MG63 (cell line): ENCODE results near the gene MICALL1. TPM values are rescaled to one million over a fixed set of nuclear protein-coding genes. Genes with fewer than 3 reads are reported as not detected.

Source experiments
- DNase-seq: peaks from one replicate; pipeline ENCODE4 v3.0.0-alpha.2; 2020
- H3K27me3 ChIP-seq: fragments of 250-450 bp; sonication (Bioruptor Pico); 2 replicates; pipeline ENCODE4 v1.5.1; 2020; ENCODE audit warnings: mild to moderate bottlenecking, moderate library complexity
- H3K36me3 ChIP-seq: fragments of 250-450 bp; sonication (Bioruptor Pico); 2 replicates; pipeline ENCODE4 v1.5.1; 2020; ENCODE audit warnings: mild to moderate bottlenecking, moderate library complexity
- H3K4me3 ChIP-seq: fragments of 250-450 bp; sonication (Bioruptor Pico); 2 replicates; pipeline ENCODE4 v1.5.1; 2020; ENCODE audit warnings: mild to moderate bottlenecking, moderate library complexity
- H3K9me3 ChIP-seq: fragments of 250-450 bp; sonication (Bioruptor Pico); 2 replicates; pipeline ENCODE4 v1.5.1; 2020; ENCODE audit warnings: mild to moderate bottlenecking, moderate library complexity
- total RNA-seq: library from RNA; depleted of rRNA; stranded (reverse); fragments of >200 nt; shearing (Covaris generic); gene quantifications from 2 replicates; pipeline ENCODE4 v1.2.3, GENCODE V29; 2014; ENCODE audit warnings: low replicate concordance

The MICALL1 gene
- total RNA-seq, 1 experiment from 2014 or later, result 25.3 TPM

DNA sequence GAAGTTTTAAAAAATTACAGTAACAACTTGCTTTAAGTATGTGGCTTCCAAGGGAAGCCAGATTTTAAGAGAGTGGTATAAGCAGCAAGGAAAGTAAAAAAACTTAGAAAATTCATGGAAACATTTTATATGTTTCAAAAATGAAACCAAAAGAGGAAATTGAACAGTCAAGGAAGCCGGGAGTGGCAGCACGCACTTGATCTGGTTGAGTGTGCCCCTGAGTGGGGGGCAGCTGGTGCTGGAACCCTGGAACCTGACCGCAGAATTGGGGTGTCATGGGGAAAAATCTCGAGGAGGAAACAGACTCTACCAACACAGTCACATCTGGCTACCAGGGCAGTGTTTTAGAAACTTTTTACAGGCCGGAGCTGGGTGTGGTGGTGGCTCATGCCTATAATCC is 14.0 kb downstream of the MICALL1 start:
- Histone ChIP-seq H3K27me3 (no peaks in the 10 kb centered on the region), H3K36me3 (peaks cover 41% of the 10 kb centered on the region), H3K9me3 (no peaks in the 10 kb centered on the region), H3K4me3 (no peak overlapping the region)
- no peak for DNase-seq

DNA sequence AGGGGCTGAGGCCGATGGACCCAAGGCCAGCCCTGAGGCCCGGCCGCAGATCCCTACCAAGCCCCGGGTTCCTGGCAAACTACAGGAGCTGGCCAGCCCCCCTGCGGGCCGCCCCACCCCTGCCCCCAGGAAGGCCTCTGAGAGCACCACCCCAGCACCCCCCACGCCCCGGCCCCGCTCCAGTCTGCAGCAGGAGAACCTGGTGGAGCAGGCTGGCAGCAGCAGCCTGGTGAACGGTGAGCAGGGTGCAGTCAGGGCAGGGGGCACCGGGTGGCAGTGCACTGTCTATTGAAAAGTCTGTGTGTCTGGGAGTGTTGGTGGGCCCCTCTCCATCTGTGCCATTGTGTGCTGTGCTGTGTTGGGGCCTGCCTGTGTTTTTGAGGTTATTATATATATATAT is 16.1 kb downstream of the MICALL1 start:
- Histone ChIP-seq H3K36me3 (peaks cover 41% of the 10 kb centered on the region), H3K4me3 (no peak overlapping the region), H3K9me3 (no peaks in the 10 kb centered on the region), H3K27me3 (no peaks in the 10 kb centered on the region)
- no peak for DNase-seq

DNA sequence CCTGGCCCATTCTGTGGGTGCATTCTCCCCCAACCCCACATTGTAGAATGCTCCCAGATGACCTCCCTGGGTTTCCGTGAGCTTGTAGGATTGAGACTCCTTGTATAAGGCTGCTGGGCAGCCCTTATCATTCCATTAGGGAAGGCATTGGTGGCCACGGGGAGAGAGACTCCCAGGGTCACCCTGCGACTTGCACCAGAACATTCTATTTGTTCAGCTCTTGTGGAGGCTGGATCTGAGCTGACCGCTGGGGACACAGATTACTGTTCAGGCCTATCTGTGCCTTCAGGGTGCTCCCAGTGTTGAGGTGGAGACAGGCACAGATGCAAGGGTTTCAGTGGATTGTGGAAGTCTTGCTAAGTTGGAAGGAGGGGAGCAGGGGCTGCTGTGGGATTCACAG is 17.8 kb downstream of the MICALL1 start:
- Histone ChIP-seq H3K4me3 (no peak overlapping the region), H3K27me3 (no peaks in the 10 kb centered on the region), H3K9me3 (no peaks in the 10 kb centered on the region), H3K36me3 (peaks cover 33% of the 10 kb centered on the region)
- no peak for DNase-seq

DNA sequence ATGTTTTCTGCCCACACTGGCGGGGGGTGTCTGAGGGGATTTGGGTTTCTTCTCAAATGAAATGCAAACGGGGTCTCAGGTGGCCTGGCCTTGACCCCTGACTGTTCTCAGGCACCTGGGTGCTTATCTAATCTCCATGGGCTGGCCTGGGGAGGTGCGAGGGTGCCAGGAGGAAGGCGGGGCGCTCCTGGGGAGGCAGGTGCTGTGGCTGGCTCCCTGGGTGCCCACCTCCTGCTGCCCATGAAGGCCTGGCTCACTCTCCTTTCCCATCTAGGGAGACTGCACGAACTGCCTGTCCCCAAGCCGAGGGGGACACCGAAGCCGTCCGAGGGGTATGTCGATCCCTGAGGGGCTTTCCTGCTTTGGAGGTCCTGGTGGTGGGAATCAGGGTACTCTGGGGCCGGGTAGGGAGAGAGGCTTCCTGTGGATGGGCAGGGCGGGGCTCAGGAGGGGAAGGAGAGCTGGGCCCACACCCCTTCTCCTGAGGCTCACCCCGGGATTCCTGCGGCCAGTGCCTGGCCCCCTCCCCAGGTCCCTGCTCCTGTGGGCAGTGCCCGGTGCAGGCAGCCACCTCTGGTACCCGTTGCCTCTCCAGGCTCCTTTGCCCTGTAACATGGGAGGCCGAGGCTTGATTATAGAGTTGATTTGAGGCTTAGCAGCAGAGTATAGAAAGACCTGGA is 18.4 kb downstream of the MICALL1 start:
- no peak for DNase-seq
- no peaks in the 10 kb centered on the region for H3K9me3 ChIP-seq
- peaks cover 32% of the 10 kb centered on the region for H3K36me3 ChIP-seq
- no peak overlapping the region for H3K4me3 ChIP-seq
- no peaks in the 10 kb centered on the region for H3K27me3 ChIP-seq

DNA sequence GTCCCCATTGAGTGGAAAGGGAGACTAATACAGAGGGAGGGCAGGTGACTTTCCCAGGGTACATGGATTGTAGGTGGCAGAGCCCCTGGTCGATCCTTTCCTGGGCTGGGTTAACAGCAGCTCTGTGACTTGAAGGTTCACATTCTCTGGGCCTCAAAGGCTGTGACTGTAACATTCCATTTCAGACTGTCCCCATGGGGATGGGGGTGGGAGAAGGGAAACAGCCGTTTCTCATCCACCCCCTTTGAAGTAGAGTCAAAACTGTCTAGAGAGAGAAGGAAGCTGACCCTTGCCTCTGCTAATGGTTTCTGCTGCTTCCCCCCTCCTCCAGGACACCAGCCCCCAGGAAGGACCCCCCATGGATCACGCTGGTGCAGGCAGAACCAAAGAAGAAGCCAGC is 19.2 kb downstream of the MICALL1 start:
- Histone ChIP-seq H3K36me3 (peaks cover 33% of the 10 kb centered on the region), H3K9me3 (no peaks in the 10 kb centered on the region), H3K4me3 (no peak overlapping the region), H3K27me3 (no peaks in the 10 kb centered on the region)
- no peak for DNase-seq

DNA sequence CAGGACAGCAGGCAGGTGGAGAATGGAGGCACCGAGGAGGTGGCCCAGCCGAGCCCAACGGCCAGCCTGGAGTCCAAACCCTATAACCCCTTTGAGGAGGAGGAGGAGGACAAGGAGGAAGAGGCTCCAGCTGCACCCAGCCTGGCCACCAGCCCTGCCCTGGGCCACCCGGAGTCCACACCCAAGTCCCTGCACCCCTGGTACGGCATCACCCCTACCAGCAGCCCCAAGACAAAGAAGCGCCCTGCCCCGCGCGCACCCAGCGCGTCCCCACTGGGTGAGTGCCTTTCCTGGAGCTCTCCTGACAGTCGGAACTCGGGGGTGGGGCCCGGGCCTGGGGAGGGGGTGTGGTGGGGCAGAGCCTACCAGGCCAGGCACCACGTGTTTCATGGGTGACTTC is 19.7 kb downstream of the MICALL1 start:
- H3K27me3 ChIP-seq, result no peaks in the 10 kb centered on the region
- no peak for DNase-seq
- no peaks in the 10 kb centered on the region for H3K9me3 ChIP-seq
- H3K4me3 ChIP-seq, result no peak overlapping the region
- peaks cover 34% of the 10 kb centered on the region for H3K36me3 ChIP-seq

DNA sequence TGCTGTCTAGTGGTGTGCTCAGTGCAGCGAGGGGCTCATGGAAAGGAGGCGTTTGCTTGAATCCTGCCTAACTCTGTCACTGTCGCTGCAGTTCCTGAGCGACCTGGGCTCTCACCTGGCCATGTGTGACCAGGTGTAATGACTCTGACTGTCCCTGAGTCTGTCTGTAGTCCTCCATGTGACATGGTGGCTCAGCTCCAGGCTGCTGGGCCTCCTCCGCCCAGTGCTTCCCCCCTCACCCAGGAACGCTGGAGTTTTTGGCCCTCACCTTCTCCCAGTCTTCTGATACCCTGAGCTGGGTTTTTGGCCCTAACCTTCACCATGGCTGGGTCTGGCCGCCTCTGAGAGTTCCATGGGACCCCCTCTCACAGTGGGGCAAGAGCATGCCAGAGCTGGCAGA is 20.3 kb downstream of the MICALL1 start:
- no peaks in the 10 kb centered on the region for H3K9me3 ChIP-seq

DNA sequence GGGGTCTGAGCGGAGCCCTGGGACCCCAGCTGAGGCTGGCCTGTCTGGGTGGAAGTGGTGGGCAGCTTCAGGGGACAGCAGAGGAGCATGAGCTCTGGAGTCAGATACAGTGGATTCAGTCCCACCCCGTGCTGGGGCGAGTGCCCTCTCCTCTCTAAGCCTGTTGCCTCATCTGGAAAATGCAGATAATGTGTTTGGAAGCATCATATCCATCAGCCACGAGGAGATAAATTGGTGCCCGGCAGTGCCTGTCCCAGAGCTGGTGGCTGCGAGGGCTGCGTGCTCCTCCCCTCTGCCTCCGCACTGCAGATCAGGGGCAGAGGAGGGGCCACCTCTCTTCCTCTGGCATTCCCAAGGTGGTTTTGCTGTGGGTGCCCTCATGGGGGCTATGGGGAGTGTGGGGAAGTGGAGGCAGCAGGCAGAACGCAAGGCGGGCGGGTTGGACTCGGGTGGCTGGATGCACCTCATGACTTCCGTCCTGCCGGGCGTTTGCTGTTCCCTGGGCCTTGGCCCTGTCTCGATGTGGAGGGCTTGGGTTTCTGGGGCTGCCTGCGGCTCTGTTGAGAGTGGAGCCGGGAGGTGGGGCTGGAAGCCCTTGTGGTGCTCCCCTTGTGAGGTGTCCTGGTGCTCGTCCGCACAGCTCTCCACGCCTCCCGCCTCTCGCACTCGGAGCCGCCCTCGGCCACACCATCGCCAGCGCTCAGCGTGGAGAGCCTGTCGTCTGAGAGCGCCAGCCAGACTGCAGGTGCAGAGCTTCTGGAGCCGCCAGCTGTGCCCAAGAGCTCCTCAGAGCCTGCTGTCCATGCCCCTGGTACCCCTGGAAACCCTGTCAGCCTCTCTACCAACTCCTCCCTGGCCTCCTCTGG is 20.9 kb downstream of the MICALL1 start:
- no peak for DNase-seq
- Histone ChIP-seq H3K36me3 (peaks cover 37% of the 10 kb centered on the region), H3K4me3 (no peak overlapping the region), H3K9me3 (no peaks in the 10 kb centered on the region), H3K27me3 (no peaks in the 10 kb centered on the region)

More for the DNA sequence above, 20.3 kb downstream of the MICALL1 start:
- Histone ChIP-seq H3K27me3 (no peaks in the 10 kb centered on the region), H3K4me3 (no peak overlapping the region), H3K36me3 (peaks cover 31% of the 10 kb centered on the region)
- DNase-seq, result no peak

DNA sequence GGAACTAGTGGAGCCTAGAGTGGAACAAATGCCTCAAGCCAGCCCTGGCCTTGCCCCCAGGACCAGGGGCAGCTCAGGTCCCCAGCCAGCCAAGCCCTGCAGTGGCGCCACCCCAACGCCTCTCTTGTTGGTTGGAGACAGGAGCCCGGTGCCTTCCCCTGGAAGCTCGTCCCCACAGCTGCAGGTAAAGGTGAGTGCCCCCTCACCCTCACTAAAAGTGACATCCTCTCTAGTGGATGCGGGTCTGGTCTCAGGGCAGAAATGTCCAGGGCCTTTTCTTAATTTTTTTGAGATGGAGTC is 21.5 kb downstream of the MICALL1 start:
- peaks cover 40% of the 10 kb centered on the region for H3K36me3 ChIP-seq
- no peaks in the 10 kb centered on the region for H3K27me3 ChIP-seq
- no peaks in the 10 kb centered on the region for H3K9me3 ChIP-seq
- DNase-seq, result no peak
- H3K4me3 ChIP-seq, result no peak overlapping the region

DNA sequence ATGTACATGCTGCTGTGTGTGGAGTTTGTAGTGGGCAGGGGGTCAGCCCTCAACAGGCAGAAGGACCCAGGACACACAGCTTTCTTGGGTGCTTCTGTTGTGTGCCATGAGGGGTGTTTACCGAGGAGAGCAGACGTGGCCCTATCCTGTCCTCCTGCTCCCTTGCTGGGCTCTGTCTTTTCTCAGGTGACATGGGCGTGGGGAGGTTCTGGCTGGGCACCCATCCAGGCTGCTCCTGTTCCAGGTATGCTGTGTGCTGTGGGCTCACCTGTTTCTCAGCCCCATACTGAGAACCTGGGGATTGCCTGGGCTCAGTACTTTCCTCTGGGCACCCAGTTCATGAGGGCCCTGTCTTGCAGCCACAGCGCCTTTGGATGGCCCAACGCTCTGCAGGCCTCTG is 23.3 kb downstream of the MICALL1 start:
- H3K36me3 ChIP-seq, result peaks cover 42% of the 10 kb centered on the region
- no peak overlapping the region for H3K4me3 ChIP-seq
- no peak for DNase-seq

DNA sequence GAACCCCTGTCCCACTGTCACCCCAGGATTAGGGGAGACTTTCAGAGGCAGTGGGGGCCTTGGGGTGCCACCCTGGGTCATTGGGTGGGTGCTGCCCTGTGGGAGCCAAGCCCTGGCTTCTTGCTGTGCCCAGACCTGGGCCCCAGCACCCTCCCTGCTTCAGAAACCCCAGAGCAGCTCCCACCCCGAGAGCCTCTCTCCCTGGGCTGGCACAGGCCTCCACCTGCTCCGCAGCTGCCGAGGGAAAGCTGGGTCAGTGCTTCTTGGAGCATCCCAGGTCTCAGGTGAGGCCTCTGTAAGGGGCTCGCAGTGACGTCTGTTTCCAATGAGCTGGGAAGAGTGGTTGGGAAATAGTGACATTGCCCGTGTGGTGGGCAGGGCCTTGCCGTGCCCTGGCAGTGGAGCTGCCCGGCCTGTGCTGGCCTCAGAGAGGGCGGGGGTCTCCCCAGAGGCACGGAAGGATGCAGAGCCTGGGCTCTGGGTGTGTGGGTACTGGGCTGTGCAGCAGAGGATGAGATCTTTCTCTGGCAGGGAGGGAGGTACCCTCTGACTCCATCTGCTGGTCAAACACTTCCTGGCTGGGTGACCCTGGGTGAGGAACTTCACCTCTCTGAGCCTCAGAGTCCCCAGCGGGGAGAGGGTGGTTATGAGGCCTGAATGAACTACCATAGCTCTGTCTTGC is 24.3 kb downstream of the MICALL1 start:
- H3K27me3 ChIP-seq, result no peaks in the 10 kb centered on the region
- no peak overlapping the region for H3K4me3 ChIP-seq
- H3K9me3 ChIP-seq, result no peaks in the 10 kb centered on the region
- H3K36me3 ChIP-seq, result peaks cover 40% of the 10 kb centered on the region
- DNase-seq, result no peak

More for the DNA sequence above, 23.3 kb downstream of the MICALL1 start:
- Histone ChIP-seq H3K27me3 (no peaks in the 10 kb centered on the region), H3K9me3 (no peaks in the 10 kb centered on the region)

DNA sequence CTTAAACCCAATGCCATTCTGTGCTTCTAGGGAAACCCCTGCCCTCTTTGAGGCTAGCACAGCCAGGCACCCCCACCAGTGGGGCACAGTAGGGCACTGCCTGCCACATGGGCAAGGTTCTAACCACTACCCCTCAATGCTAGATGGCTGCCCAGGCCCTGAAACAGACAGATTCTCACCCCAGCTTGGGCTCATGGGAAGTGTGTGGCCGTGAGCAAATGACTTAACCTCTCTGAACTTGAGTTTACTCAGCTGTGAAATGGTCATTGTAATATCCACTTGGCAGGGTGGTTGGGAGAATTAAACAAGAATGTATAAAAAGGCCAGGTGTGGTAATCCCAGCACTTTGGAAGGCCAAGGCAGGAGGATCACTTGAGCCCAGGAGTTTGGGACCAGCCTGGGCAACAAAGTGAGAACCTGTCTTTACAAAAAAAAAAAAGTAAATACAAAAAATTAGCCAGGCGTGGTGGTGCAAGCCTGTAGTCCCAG is 24.9 kb downstream of the MICALL1 start:
- Histone ChIP-seq H3K27me3 (no peaks in the 10 kb centered on the region), H3K9me3 (no peaks in the 10 kb centered on the region), H3K36me3 (peaks cover 43% of the 10 kb centered on the region), H3K4me3 (no peak overlapping the region)
- no peak for DNase-seq

DNA sequence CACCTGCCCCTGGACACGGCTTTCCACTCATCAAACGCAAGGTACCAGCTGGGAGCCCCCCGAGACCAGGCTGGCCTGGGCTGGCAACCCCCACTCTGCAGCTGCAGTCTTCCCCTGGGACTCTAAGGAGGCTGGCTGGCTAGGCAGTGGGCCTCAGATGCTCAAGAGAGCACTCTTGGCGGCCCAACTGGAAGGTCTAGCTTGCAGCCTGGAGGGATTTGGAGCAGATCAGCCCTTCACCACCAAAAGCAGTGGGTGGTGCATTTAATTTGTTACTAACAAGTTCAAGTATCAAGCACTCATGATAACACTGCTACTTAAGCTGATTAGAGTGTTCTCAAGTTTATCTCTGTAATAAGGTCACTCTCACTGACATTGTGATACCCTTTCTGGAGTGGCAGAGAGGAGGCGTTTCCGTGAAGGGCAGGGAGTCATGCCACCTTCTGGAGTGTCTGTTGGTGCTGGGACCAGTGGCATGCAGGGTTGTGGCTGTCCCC is 25.8 kb downstream of the MICALL1 start:
- H3K9me3 ChIP-seq, result no peaks in the 10 kb centered on the region
- peaks cover 47% of the 10 kb centered on the region for H3K36me3 ChIP-seq
- no peak for DNase-seq
- no peak overlapping the region for H3K4me3 ChIP-seq
- H3K27me3 ChIP-seq, result no peaks in the 10 kb centered on the region

DNA sequence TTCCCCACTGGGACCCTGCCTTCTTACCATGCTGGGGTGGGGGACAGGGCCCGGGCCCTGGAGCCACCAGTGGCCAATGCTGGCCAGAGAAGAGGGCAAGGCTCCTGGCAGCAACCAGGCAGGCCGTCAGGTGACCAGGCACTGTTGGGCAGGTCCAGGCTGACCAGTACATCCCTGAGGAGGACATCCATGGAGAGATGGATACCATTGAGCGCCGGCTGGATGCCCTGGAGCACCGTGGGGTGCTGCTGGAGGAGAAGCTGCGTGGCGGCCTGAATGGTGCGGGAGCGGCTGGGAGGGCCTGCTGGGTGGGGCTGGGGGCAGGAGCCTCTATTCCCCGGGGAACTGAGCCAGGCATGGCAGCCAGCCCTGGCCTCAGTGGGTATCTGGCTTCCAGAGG is 26.3 kb downstream of the MICALL1 start:
- DNase-seq, result no peak
- H3K9me3 ChIP-seq, result no peaks in the 10 kb centered on the region
- H3K36me3 ChIP-seq, result peaks cover 44% of the 10 kb centered on the region
- H3K27me3 ChIP-seq, result no peaks in the 10 kb centered on the region
- no peak overlapping the region for H3K4me3 ChIP-seq

DNA sequence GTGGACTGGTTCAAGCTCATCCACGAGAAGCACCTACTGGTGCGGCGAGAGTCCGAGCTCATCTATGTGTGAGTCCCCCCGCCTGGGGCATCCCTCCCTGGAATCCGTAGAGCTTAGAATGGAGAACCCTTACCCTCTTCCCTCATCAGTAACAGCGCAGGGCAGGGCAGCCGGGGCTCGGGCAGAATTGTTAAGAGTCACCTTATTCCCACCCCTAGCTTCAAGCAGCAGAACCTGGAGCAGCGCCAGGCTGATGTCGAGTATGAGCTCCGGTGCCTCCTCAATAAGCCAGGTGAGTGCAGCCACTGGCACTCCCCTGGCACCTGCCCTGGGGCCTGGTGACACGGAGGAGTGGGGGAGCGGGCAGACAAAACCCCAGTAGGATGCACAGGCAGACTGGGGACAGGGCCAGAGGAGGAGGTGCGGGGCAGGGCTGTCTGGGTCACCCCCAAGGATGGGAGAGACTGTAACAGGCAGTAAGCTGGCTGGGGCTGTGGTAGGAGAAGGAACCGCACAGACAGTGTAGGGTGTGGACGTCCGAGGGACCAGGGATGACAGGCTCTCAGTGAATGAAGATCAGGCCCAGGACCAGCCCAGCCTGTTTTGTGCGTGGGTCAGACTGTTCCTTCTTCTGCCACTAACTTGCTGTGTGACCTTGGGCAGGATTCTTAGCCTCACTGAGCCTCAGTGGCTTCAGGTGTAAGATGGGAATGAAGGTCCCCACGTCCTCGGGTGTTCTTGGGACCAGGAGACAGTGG is 26.9 kb downstream of the MICALL1 start:
- peaks cover 50% of the 10 kb centered on the region for H3K36me3 ChIP-seq
- no peak overlapping the region for H3K4me3 ChIP-seq
- H3K27me3 ChIP-seq, result no peaks in the 10 kb centered on the region
- H3K9me3 ChIP-seq, result no peaks in the 10 kb centered on the region
- no peak for DNase-seq

DNA sequence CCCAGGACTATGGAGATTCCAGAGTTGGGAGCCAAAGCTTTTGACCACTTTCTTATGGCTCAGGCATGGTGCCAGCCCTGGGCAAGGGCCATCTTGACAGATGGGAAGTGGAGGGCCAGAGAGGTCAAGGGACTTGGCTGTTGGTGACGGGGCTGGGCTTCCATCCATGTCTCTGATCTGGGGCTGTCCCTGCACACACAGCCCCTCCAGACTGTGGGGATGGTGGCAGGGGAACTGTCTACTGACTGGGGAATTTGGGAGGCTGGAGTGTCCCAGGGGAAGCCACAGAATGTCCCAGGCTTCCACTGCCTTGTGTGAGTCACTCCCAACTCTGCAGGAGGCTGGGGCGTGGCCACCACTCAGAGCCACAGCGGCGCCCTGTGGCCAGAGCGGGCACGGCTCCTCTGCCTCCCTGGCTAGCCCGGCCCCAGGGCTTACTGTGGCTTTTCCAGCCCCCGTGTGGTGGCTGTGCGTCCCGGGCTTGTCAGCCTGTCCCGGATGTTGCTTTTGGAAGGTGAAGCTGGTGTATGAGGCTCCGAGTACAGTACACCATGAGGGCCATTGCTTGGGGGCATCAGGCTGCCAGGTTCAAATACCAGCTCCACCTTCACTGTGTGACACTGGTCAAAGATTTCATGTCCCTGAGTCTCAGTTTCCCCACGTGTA is 27.7 kb downstream of the MICALL1 start:
- no peak overlapping the region for H3K4me3 ChIP-seq
- DNase-seq, result peak; percentile 91
- peaks cover 53% of the 10 kb centered on the region for H3K36me3 ChIP-seq
- H3K27me3 ChIP-seq, result no peaks in the 10 kb centered on the region
- H3K9me3 ChIP-seq, result no peaks in the 10 kb centered on the region
